Cardiac muscle cell (in vitro differentiated cells and primary cell): ENCODE measurements around the gene PDYN. TPM values are rescaled to one million over a fixed set of nuclear protein-coding genes. Genes with fewer than 3 reads are reported as not detected.

Experiments used
- DNase-seq, 2 donors: peaks; one replicate each; pipeline versions ENCODE4 v3.0.0 to v3.0.0-alpha.2; 2010 to 2017; ENCODE audit warnings: low read depth in 1 of 2, low spot score in 1 of 2
- H3K27ac ChIP-seq: fragments of 200-600 bp; sonication (generic); 2 replicates; pipeline ENCODE4 v1.5.1; 2016
- H3K27me3 ChIP-seq: fragments of 200-600 bp; sonication (generic); 2 replicates; pipeline ENCODE4 v1.6.0; 2016; ENCODE audit warnings: control low read depth
- H3K36me3 ChIP-seq: fragments of 200-600 bp; sonication (generic); 2 replicates; pipeline ENCODE4 v1.5.1; 2016; ENCODE audit warnings: control low read depth
- H3K4me1 ChIP-seq: fragments of 200-600 bp; sonication (generic); 2 replicates; pipeline ENCODE4 v1.8.1; 2017; ENCODE audit warnings: low read depth, mild to moderate bottlenecking, mixed run types
- H3K4me3 ChIP-seq: fragments of 200-600 bp; sonication (generic); 2 replicates; pipeline ENCODE4 v1.5.1; 2016; ENCODE audit warnings: mild to moderate bottlenecking
- H3K9me3 ChIP-seq: fragments of 200-600 bp; sonication (generic); 2 replicates; pipeline ENCODE4 v1.5.1; 2017; ENCODE audit warnings: low read depth, mild to moderate bottlenecking, control low read depth
- CTCF ChIP-seq: IDR thresholded peaks from 2 replicates; pipeline ENCODE4 v1.5.1; 2012; ENCODE audit warnings: low read depth, mild to moderate bottlenecking, low read length
- polyA plus RNA-seq: library from polyadenylated mRNA; unstranded; fragments of >200 nt; fragmentation: Nextera tagmentation; extraction: Ambion mirVana; gene quantifications from 2 replicates; pipeline ENCODE4 v1.2.1, GENCODE V29; 2016
- total RNA-seq: library from RNA; depleted of rRNA; stranded (reverse); fragments of >200 nt; gene quantifications from 2 replicates; pipeline ENCODE4 v1.2.3, GENCODE V29; 2016

Gene PDYN
- total and polyA plus RNA-seq, 2 experiments from 2014 or later, result 0.33 to 1.2 TPM

GRCh38 chr20:1942486-1943274 lies 51.2 kb downstream of the PDYN start:
- H3K36me3 ChIP-seq, result peaks cover 4% of the 10 kb centered on the region
- DNase-seq, result no peak
- H3K9me3 ChIP-seq, result no peaks in the 10 kb centered on the region
- no peak for TF ChIP-seq CTCF
- peak overlapping the region; percentile 54 for H3K27ac ChIP-seq
- H3K4me3 ChIP-seq, result no peak overlapping the region
- no peaks in the 10 kb centered on the region for H3K27me3 ChIP-seq
- H3K4me1 ChIP-seq, result peaks cover 67% of the 10 kb centered on the region

- peaks cover 63% of the 10 kb centered on the region for H3K4me1 ChIP-seq
- no peaks in the 10 kb centered on the region for H3K9me3 ChIP-seq
- no peak for DNase-seq
- H3K27ac ChIP-seq, result peak overlapping the region; percentile 54
- H3K36me3 ChIP-seq, result peaks cover 4% of the 10 kb centered on the region
- no peak for TF ChIP-seq CTCF
- no peaks in the 10 kb centered on the region for H3K27me3 ChIP-seq
- no peak overlapping the region for H3K4me3 ChIP-seq
Measured at GRCh38 chr20:1942061-1942460, 51.8 kb downstream of the PDYN start.

- no peak for TF ChIP-seq CTCF
- Histone ChIP-seq H3K27me3 (no peaks in the 10 kb centered on the region), H3K36me3 (peaks cover 4% of the 10 kb centered on the region), H3K4me1 (peaks cover 63% of the 10 kb centered on the region), H3K4me3 (no peak overlapping the region), H3K9me3 (no peaks in the 10 kb centered on the region), H3K27ac (peak overlapping the region; percentile 54)
- DNase-seq, result peak in 1 of 2 donors; percentile 71
Measured at GRCh38 chr20:1941226-1941625, 52.6 kb downstream of the PDYN start.

- no peaks in the 10 kb centered on the region for H3K9me3 ChIP-seq
- H3K4me1 ChIP-seq, result peaks cover 65% of the 10 kb centered on the region
- H3K27me3 ChIP-seq, result no peaks in the 10 kb centered on the region
- DNase-seq, result no peak
- H3K4me3 ChIP-seq, result no peak overlapping the region
- TF ChIP-seq CTCF, result no peak
- no peak overlapping the region for H3K27ac ChIP-seq
- peaks cover 4% of the 10 kb centered on the region for H3K36me3 ChIP-seq
Measured at GRCh38 chr20:1940581-1940980, 53.3 kb downstream of the PDYN start.

GRCh38 chr20:1939270-1939595 lies 54.6 kb downstream of the PDYN start:
- H3K9me3 ChIP-seq, result no peaks in the 10 kb centered on the region
- peaks cover 4% of the 10 kb centered on the region for H3K36me3 ChIP-seq
- peaks cover 69% of the 10 kb centered on the region for H3K4me1 ChIP-seq
- DNase-seq, result no peak
- peak overlapping the region; percentile 99 for H3K27ac ChIP-seq
- H3K4me3 ChIP-seq, result no peak overlapping the region
- no peak for TF ChIP-seq CTCF
- no peaks in the 10 kb centered on the region for H3K27me3 ChIP-seq
